Osteoblast (primary cell): Measurements from ENCODE around the gene COL4A2. TPM values are rescaled to one million over a fixed set of nuclear protein-coding genes. Genes with fewer than 3 reads are reported as not detected.

Experiments
- DNase-seq: peaks from one replicate; pipeline ENCODE4 v3.0.0; 2011; ENCODE audit warnings: low spot score, mixed read lengths; ENCODE audit not compliant: insufficient read length; ENCODE audit errors: missing footprints
- H2AFZ ChIP-seq: 2 replicates; pipeline ENCODE4 v1.6.0; 2011; ENCODE audit warnings: mild to moderate bottlenecking, low read length
- H3K27ac ChIP-seq: 2 replicates; pipeline ENCODE4 v1.5.1; 2011; ENCODE audit warnings: mild to moderate bottlenecking, low read depth, low read length, moderate library complexity
- H3K27me3 ChIP-seq: 2 replicates; pipeline ENCODE4 v1.6.0; 2012; ENCODE audit warnings: mild to moderate bottlenecking, control low read depth, inconsistent platforms, low read length, moderate library complexity; ENCODE audit not compliant: insufficient read depth
- H3K36me3 ChIP-seq: 2 replicates; pipeline ENCODE4 v1.5.1; 2011; ENCODE audit warnings: mild to moderate bottlenecking, low read length, control low read depth, moderate library complexity; ENCODE audit not compliant: insufficient read depth
- H3K4me1 ChIP-seq: 2 replicates; pipeline ENCODE4 v1.5.1; 2011; ENCODE audit warnings: mild to moderate bottlenecking, low read length, control low read depth, moderate library complexity; ENCODE audit not compliant: insufficient read depth
- H3K4me2 ChIP-seq: 2 replicates; pipeline ENCODE4 v1.6.0; 2011; ENCODE audit warnings: mild to moderate bottlenecking, low read length; ENCODE audit not compliant: insufficient read depth
- H3K4me3 ChIP-seq: fragments of 200-600 bp; sonication (generic); 3 replicates; pipeline ENCODE4 v1.5.1; 2012; ENCODE audit warnings: mild to moderate bottlenecking, low read length, inconsistent platforms; ENCODE audit not compliant: insufficient read depth
- H3K79me2 ChIP-seq: 2 replicates; pipeline ENCODE4 v1.6.0; 2012; ENCODE audit warnings: mild to moderate bottlenecking, low read length, control low read depth, inconsistent platforms; ENCODE audit not compliant: insufficient read depth
- H3K9me3 ChIP-seq: 2 replicates; pipeline ENCODE4 v1.5.1; 2011; ENCODE audit warnings: low read depth, low read length, control low read depth
- H4K20me1 ChIP-seq: 2 replicates; pipeline ENCODE4 v1.6.0; 2012; ENCODE audit warnings: mild to moderate bottlenecking, low read length, control low read depth; ENCODE audit not compliant: insufficient read depth
- CTCF ChIP-seq: IDR thresholded peaks from 2 replicates; pipeline ENCODE4 v1.5.1; 2011; ENCODE audit warnings: mild to moderate bottlenecking, low read depth, low read length, moderate library complexity; ENCODE audit errors: extremely low read depth
- total RNA-seq: library from RNA; depleted of rRNA; stranded (reverse); fragments of >200 nt; gene quantifications from 2 replicates; pipeline ENCODE4 v1.2.3, GENCODE V29; 2012

COL4A2 gene
- total RNA-seq, 1 donor, result 267 TPM

- peaks cover 90% of the 10 kb centered on the region for H3K36me3 ChIP-seq
- H3K4me3 ChIP-seq, result no peak overlapping the region
- no peak overlapping the region for H3K4me2 ChIP-seq
- no peaks in the 10 kb centered on the region for H3K79me2 ChIP-seq
- H4K20me1 ChIP-seq, result peaks cover 5% of the 10 kb centered on the region
- no peaks in the 10 kb centered on the region for H3K27me3 ChIP-seq
- peaks cover 6% of the 10 kb centered on the region for H3K4me1 ChIP-seq
- H3K9me3 ChIP-seq, result no peaks in the 10 kb centered on the region
- DNase-seq, result no peak
- H3K27ac ChIP-seq, result no peak overlapping the region
- TF ChIP-seq CTCF, result no peak
- no peak overlapping the region for H2AFZ ChIP-seq
These were observed 165.9 kb downstream of the COL4A2 start for GRCh38 chr13:110472904-110473563.

DNA sequence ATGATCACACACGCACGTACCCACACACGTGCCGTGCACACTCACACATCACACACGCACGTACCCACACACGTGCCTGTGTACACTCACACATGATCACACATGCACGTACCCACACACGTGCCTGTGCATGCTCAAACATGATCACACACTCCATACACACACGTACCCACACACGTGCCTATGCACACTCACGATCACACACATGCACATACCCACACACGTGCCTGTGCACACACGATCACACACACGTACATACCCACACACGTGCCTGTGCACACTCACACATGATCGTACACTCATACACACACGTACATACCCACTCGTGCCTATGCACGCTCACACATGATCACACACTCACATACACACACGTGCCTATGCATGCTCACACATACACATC is 167.6 kb downstream of the COL4A2 start:
- no peak overlapping the region for H2AFZ ChIP-seq
- H4K20me1 ChIP-seq, result peaks cover 5% of the 10 kb centered on the region
- H3K36me3 ChIP-seq, result peaks cover 91% of the 10 kb centered on the region
- no peaks in the 10 kb centered on the region for H3K9me3 ChIP-seq
- peaks cover 6% of the 10 kb centered on the region for H3K4me1 ChIP-seq
- H3K27me3 ChIP-seq, result no peaks in the 10 kb centered on the region
- DNase-seq, result no peak
- H3K4me2 ChIP-seq, result no peak overlapping the region
- H3K27ac ChIP-seq, result no peak overlapping the region
- no peak overlapping the region for H3K4me3 ChIP-seq
- TF ChIP-seq CTCF, result no peak
- no peaks in the 10 kb centered on the region for H3K79me2 ChIP-seq

- no peak overlapping the region for H3K4me3 ChIP-seq
- no peaks in the 10 kb centered on the region for H3K79me2 ChIP-seq
- peaks cover 6% of the 10 kb centered on the region for H3K4me1 ChIP-seq
- no peak for TF ChIP-seq CTCF
- no peaks in the 10 kb centered on the region for H3K27me3 ChIP-seq
- peaks cover 91% of the 10 kb centered on the region for H3K36me3 ChIP-seq
- peaks cover 5% of the 10 kb centered on the region for H4K20me1 ChIP-seq
- H3K9me3 ChIP-seq, result no peaks in the 10 kb centered on the region
- DNase-seq, result peak; percentile 47
- no peak overlapping the region for H3K4me2 ChIP-seq
- no peak overlapping the region for H2AFZ ChIP-seq
- H3K27ac ChIP-seq, result no peak overlapping the region
These were observed 168.0 kb downstream of the COL4A2 start for GRCh38 chr13:110475117-110475516.

DNA sequence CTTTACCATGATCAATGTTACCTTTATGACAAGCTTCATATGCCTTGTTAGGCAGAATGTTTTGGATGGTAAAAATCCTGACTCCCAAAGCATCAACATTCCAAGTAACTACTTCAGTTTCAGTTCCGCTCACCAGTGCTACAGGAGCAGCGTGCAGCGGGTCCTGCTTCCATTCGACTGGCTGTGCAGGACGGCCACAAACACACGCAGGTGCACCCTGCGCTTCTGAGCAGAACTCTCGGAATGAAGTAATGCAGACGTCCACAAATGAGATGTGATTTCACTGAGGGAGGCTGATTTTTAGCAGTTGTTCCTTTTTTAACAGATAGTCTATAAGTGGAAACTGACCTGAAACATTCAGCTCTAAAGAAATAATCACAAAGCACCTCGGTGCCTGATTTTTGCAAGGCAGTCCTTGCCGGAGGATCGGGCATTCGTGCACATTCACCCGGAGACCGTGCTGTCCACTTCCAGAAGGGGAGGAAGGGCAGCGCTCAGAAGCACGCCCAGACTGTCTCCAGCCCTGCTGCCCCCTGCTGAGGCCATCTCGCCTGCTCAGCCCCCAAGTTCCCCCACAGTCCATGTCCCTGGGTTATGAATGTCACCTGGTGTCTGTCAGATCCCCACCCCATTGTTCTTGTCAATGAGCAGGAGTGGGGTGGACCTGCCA is 168.6 kb downstream of the COL4A2 start:
- DNase-seq, result no peak

More for the DNA sequence above, 168.6 kb downstream of the COL4A2 start:
- H3K4me1 ChIP-seq, result peaks cover 6% of the 10 kb centered on the region
- H3K27ac ChIP-seq, result no peak overlapping the region
- H3K4me2 ChIP-seq, result no peak overlapping the region
- no peaks in the 10 kb centered on the region for H3K79me2 ChIP-seq
- TF ChIP-seq CTCF, result no peak
- H4K20me1 ChIP-seq, result peaks cover 5% of the 10 kb centered on the region
- H3K9me3 ChIP-seq, result no peaks in the 10 kb centered on the region
- H3K27me3 ChIP-seq, result no peaks in the 10 kb centered on the region
- peaks cover 91% of the 10 kb centered on the region for H3K36me3 ChIP-seq
- H3K4me3 ChIP-seq, result no peak overlapping the region
- no peak overlapping the region for H2AFZ ChIP-seq
